GM19023 (cell line): ENCODE data around the gene PDGFA.

Source experiments
- ATAC-seq: cut with Tn5 transposase; IDR thresholded peaks from one replicate; pipeline ENCODE4 v1.9.1; 2021; ENCODE audit warnings: mild to moderate bottlenecking, moderate library complexity; ENCODE audit not compliant: unreplicated experiment

PDGFA gene

DNA sequence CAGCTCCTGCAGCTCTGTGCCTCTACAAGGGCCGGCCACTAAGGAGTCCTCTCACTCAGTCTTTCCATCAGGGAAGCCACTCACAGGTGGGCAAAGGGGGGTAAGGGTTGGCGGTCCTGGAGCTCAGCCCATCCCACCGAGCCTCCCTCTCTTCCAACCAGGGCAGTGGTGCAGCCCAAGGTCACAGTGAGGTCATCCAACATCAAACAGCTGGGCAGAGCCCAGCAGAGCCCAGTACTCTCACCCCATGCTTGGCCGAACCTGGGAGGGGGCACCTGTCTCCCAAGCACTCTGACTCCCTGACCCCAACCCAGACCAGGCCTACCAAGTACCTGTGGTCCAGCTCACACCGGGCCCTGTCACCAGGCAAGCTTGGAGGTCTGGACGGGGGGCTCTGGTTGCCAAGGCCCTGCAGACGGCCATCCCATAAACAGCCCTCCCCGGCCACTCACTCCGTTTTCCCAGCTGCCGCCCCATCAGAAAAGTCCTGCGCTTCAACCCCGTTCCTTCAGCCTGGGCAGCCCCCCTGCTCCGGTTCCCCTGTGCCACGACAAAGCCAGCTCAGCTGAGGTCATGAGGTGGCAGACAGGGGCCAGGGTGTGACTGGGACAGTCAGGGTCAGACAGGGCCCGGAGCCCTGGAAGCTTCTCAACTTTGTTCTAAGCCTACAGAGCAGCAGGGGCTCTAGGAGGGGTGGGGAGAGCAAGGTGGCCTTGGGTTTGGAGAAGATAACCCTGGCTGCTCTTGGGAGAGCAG lies 27.5 kb downstream of the PDGFA start:
- no peak for ATAC-seq

DNA sequence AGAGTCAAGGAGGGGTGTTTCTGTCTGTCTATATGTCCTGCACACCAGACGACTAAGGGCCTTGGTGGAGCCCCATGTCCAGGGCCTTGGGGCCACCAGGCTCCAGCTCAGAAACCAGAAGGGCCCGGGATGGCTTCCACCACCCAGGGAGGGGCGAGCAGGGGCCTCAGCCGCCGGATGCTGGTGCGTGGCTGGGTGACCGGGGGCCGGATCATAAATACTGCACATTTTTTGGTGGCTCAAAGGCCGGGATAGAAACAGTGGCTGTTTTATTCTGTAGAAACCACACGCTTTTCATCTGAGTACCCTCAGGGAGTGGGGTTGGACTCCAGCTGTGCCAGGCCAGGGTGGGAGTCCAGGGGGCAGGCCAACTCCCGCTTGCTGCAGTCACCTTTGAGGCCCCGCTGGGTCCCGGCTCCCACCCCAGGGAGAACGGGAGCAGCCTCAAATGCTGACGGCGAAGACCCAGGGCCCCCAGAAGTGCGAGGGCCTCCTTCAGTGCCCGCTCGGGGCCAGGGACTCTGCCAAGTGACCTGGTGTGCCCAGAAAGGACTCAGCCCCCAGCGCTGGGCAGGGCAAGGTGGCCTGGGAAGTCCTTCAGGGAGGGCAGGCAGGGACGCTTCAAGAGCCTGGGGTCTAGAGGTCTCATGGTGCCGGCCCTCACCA lies 28.2 kb downstream of the PDGFA start:
- no peak for ATAC-seq

DNA sequence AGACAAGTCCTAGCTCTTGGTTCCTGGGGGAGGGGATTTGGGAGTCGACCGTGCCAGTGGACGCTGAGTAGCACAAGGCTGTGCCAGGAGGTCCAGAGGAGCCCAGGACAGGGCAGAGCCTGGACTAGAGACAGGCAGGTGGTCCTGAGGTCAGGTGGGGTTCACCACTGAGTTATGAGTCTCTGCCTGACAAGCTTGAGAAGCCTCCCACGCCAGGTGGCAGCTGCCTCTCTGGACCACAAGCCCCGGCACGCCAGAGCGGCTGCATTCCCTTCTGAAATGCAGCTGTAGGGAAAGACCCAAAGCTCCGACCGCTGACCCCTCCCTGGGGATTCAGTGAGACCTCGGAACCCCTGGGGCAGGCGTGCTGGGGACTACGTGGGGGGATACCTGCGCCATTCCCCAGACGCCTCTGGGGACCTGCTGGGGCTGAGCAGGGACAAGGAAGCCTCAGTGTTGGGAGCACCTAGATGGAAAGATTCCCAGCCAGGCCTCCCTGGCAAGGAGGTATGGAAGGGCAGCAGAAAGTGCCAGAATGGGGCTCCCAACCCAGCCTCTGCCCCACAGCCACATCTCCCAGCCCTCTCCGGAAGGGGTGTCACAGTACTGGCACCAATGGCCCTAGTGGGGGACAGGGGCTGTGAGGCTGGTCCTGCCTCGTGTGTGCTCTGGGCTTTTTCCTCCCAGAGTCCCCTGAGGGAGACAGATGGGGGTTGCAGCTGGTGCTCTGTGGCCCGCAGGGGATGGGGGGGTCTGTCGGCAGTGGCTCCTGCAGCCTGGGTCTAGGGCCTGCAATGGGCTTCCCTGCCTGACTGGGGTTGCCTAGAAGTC lies 29.0 kb downstream of the PDGFA start:
- no peak for ATAC-seq

DNA sequence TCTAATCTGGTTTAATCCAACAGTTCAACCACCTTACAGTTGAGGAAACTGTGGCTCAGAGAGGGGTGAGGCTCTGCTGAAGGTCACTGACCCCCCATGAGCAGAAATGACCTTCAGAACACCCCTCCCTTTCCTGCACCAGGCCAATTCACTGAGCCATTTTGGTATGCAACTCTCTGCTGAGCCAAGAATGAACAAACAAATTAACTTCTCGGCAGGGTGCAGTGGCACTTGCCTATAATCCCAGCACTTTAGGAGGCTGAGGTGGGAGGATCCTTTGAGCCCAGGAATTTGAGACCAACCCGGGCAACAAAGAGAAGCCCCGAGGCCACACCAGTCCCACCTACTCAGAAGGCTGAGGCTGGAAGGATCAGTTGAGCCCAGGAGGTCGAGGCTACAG lies 29.8 kb downstream of the PDGFA start:
- ATAC-seq = no peak

DNA sequence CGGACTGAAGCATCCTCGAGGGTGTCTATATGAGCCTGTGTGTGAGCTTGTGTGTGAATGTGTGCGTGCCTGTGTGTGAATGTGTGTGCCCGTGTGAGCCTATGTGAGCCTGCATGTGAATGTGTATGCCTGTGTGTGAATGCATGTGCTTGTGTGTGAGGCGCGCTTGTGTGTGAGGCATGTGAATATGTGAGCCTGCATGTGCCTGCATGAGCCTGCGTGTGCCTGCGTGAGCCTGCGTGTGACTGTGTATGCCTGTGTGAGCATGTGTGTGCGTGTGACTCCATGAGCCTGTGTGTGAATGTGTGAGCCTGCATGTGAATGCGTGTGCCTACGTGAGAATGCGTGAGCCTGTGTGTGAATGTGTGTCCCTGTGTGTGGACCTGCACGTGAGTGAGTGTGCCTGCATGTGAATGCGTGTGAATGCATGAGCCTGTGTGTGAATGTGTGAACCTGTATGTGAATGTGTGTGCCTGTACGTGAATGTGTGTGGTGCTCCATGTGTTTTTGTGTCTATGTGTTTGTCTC lies 33.4 kb downstream of the PDGFA start:
- ATAC-seq = no peak

DNA sequence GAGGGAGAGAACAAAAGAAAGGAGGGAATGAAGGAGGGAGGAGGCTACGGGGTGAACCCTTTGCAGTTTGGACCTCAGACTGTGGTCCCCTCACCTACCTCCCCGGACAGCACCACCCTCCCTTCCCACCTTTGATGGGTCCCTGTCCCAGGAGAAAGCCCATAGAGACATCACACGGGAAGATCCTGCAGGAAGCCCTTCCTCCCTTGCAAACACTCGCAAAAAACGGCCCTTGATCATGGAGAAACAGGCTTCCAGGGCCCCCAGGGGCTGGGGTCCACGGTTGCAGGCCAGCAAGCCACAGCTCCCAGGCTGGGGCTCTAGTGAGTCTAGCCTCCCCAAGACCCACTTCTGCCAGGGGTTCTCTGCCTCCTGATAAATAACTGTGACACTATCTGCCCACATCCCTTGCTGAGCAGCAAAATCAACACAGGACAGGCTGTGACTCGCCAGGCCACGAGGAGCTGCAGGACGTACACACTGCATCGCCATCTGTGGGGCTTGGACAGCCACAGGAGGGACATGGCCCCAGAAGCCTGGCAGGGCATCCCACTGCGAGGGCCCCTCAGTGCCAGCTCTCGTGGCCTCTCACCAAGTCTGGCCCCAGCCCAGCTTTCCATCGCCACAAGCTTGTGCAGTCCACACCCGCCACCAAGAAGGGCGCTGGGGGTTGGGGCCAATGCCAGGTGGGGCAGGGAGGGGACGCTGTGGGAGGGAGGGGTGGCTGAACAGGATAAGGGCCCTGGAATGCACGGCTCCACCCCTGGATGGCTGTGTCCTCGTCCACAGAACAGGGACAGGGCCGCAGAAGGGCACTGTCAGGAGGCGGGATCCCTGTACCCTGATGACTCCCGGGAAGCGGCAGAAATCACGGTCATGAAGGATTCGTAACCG lies 34.2 kb downstream of the PDGFA start:
- ATAC-seq = no peak

DNA sequence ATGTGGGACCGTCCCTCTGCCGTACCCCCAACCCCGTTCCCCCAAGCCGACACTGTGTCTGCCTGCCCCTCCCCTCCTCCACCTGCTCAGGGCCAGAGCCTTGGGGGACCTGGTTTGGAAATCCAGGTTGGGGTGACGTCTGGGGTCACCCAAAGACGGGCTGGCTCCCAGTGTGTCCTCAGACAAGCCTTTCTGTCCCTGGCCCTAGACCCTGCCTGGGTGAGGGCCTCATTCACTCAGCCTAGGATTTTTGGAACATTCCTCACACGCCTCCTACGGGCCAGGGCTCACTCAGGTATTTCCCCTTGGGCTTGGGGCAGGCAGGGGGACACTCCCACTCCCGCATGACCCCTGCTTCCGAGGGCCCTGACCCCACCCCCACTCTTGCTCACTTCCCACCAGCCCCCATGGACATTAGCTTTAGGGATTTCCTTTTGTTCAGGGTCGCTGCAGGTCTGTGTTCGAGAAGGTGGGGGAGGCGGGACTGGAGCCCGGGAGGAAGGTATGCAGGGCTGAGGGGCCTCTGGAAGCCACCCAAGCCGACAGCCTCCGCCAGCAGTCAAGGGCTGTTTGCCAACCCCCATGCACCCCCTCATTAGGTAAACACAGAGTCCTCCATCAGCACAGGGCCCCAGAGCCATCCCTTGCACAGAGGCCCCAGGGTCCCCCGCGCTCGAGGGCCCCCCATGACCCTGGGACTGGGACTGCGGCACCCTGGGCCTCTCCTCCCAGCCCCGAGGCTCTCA lies 35.1 kb downstream of the PDGFA start:
- no peak for ATAC-seq

DNA sequence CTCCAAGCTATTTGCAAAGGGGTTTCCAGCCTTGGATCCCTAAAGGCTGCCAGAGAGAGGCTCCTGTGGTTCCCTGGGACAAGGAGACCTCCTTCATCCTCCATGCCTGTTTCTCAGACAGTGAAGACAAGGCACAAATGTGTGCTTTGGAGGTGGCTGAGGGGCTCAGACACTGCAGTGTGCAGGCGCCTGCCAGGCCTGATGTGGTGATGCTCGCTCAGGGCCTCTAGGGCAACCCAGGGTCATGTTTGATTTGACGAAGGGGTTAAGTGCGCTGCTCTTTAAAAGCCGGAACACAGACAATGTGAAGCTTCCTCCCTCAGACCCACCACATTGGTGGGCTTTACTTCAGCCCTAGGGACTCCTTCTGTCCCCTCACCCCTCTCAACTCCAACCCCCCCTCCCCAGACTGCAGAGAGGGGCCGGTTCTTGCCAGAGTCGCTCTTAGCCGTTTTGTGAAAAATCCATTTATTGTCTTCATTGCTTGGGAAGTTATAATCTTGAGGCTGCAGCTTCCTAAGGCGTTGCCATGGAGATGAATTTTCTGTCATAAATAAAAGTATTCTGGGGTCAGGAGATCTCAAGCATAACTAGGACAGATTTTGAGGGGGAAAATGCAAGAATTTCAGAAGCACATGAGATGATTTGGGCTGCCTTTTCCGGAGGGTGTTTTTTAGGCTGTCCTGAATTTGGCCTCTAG lies 35.8 kb downstream of the PDGFA start:
- no peak for ATAC-seq

DNA sequence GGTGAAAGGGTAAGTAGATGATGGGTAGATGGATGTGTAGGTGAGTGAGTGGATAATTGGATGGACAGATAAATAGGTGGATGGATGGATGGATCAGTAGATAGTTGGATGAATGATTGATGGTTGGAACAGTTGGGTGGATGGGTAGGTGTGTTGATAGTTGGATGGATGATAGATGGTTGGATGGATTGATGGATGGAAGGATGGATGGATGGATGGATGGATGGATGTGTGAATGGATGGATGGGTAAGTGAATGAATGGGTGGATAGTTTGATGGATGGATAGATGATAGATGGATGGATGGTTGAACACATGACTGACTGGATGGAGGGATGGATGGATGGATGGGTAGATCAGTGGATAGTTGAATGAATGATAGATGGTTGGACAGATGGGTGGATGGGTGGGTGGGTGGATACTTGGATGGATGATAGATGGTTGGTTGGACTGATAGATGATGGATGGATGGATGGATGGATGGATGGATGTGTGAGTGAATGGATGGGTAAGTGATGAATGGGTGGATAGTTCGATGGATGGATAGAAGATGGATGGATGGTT lies 37.0 kb downstream of the PDGFA start:
- ATAC-seq = no peak

DNA sequence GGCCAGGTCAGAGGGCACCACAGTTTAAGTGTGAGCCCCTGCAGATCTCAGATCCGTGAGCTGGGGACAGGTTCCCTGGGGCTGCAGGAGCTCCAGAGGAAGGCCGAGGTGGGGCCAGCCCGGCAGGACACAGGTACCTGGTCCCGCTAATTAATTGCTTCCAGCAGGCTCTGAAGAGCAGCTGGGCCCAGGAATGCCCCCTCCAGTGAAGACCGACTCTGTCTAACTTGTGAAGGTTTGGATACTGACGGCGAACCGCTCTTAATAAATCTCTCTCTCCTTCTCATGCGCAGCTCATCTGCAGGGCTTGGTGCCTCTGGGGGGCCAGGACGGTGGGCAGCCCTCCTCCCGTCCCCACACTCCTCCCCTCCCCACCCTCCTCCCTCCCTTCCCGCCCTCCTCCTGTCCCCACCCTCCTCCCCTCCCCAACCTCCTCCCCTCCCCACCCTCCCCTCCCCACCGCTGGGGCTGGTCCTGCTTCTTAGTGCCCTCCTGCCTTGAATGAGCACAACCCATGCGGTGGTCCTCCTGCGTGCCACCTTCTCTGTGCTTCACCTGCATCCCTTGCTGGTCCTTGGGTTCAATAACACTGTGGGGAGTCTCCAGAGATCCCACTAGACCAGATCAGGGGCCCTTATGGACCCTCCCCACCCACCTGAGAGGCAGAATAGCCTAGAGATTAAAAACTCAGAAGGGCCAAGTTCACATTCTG lies 38.3 kb downstream of the PDGFA start:
- no peak for ATAC-seq

DNA sequence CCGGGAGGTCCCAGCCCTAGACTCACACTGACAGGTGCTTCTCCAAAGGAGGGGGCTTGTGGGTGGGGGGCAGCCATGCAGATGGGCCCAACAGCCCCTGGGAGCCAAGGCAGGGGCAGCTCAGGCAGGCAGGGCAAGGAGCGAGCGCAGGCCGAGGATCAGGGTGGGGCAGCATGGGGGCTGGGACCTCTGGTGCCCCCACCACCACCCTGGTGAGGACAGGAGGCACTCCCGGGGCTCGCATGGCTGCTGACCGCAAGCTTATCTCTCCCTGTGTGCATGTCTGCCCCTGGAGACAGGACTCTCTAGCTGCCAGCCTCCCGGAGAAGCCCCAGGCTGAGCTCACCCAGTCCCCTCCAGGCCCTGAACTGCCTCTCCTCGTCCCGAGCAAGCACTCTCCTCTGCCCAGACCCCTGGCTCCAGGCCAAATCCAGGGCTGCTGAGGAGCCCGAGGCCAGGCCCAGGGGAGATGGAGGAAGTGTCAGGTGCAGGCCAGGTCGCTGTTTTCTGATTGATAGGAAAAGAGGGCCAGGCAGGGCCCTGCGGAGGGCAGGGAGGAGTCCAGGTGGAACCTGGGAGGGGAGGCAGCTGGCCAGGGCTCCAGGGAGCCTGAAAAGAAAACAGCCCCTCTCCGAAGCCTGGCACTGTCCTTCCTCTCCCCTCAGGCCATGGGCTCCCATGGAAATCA lies 39.0 kb downstream of the PDGFA start:
- ATAC-seq = no peak

DNA sequence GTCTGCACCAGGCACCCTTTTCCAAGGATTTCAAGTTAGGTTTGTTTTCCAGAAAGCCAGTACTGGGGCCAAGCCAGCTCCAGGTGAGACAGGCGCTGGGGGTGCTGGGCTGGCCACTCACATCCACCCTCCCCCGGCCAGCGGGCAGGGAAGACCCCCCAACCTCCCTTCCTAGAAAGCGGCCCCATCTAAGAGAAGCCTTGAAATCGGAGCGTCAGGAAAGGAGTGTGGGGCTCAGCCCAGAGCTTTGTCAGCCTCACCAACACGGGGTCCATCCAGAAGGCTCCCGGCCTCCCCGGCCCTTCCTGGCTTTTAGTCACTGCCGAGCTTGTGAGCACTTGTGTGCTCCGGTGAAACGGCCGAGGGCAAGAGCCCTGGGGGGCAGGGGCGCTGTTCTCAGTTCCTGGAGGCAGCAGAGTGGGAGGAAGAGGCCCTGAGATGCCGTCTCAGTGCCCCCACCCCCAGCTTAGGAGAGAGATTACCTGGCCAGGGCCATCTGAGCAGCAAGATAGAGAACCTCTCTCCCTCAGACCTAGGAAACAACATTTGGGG lies 39.6 kb downstream of the PDGFA start:
- no peak for ATAC-seq

DNA sequence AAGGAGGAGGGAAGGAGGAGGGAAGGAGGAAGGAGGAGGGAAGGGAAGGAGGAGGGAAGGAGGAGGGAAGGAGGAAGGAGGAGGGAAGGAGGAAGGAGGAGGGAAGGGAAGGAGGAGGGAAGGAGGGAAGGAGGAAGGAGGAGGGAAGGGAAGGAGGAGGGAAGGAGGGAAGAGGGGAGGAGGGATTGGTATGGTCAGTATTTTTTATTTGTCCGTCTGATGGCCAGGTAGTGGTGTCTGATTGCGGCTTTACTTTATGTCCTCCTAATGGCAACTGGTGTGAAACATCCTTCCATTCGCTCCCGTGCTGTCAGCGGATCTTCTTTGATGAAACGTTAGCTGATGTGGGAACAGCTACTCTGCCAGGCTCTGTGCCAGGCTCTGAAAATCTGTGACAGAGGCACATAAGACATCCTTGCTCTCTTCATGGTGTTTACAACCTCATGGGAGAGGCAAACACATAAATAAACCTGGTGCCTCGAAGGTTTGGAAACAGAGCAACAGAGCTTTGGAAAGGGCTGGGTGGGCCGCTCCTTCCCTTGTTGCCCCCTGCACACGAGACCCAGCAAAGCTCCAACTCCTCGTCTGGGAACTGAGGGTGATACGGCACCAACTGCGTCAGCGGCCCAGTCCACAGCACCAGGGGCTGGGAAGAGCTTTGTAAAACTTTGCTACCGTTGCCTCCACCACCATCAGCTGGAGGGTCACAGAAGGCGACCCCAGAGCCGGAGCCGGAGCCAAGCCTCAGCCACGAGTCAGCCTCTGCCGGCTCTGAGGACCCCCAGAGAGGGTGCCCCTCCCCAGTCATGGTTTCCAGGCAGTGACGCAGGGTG lies 40.3 kb downstream of the PDGFA start:
- no peak for ATAC-seq

DNA sequence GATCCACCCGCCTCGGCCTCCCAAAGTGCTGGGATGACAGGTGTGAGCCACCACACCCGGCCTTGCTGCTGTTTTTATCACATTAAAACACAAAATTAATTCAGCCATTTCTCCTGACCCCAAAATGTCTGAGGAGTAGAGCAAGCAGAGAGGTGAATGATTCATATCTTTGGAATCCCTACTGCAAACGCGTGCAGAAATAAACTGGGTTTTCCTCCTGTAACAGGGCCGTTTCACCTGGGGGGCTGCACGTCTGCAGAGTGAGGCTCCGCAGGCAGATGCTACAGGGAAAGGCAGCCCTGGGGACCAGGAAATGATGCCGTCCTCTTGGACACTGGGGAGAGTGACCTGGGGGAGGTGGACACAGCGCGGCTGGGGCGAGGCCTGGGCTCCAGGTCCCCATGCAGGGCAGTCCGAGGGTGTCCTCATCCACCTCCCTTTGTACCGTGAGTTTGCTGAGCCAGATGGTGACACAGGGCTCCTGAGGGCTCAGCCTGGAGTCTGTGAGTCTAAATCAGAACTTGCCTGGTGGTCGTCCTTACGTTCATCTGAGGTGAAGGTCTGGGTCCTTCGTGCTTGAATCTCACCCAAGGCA lies 41.9 kb downstream of the PDGFA start:
- ATAC-seq = no peak

DNA sequence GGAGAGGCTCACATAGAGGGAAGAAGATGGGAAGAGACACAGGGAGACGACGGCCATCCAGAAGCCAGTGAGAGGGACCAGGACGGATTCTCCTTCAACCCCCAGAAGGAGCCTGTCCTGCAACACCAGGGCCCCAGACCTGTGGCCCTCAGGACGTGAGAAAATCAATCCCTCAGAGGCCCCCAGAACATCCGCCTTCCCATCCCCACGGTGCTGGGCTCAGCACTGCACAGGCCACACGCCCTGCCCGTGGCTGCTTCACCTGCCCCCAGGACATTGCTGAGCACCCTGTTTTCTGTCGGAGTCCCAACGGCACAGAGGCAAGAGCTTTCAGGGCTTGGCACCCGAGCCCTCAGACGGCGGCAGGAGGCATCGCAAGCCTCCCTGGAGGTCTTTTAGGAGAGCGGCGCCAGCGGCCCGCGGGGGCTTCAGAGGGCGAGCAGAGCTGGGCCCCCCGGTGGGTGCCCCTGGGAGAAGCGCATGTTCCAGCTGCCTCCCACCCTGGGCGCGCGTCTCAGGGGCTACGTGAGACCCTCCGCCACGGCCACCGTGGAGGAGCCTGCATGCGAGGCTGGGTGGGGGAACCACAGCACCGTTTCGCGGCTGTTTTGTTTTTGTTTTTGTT lies 42.8 kb downstream of the PDGFA start:
- no peak for ATAC-seq

DNA sequence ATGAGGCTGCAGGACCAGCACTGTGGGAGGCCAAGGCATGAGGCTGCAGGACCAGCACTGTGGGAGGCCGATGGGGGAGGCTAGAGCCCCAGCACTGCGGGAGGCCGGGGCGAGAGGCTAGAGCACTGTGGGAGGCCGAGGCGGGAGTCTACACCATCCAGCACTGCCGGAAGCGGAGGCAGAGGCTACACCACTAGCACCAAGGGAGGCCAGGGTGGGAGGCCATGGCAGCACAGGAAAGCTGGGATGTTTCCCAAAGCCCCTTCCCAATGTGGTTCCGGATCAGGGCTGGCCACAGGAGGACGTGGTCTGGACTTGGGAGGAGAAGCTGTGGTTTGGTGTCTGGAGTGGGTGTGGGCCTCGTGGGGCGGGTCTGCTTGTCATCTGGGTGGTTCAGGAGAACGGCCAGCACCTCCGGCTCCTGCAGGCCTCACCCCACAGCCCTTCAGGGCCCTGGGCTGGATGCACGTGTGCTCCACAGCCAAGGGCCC lies 43.6 kb downstream of the PDGFA start:
- ATAC-seq = no peak
